GM23248 (cell line): ENCODE measurements around the gene RFPL3. TPM values are rescaled to one million over a fixed set of nuclear protein-coding genes. Genes with fewer than 3 reads are reported as not detected.
A peak's percentile ranks its signal among the peaks of the same experiment; 100 is the strongest.

ENCODE experiments used
- DNase-seq: peaks from one replicate; pipeline ENCODE4 v3.0.0-alpha.2; 2015
- H2AFZ ChIP-seq: fragments of 200-600 bp; sonication (generic); 2 replicates; pipeline ENCODE4 v1.6.1; 2016; ENCODE audit warnings: antibody characterized with exemption
- H3F3A ChIP-seq: fragments of 200-600 bp; sonication (generic); 2 replicates; pipeline ENCODE4 v1.6.1; 2016; ENCODE audit warnings: mild to moderate bottlenecking, antibody characterized with exemption, mixed run types; ENCODE audit not compliant: insufficient read depth
- H3K27ac ChIP-seq: fragments of 200-600 bp; sonication (generic); 2 replicates; pipeline ENCODE4 v1.5.1; 2016; ENCODE audit warnings: mild to moderate bottlenecking
- H3K27me3 ChIP-seq: fragments of 200-600 bp; sonication (generic); replicated peaks from 2 replicates; pipeline ENCODE4 v1.6.1; 2016; ENCODE audit warnings: mild to moderate bottlenecking; ENCODE audit not compliant: insufficient read depth
- H3K36me3 ChIP-seq: fragments of 200-600 bp; sonication (generic); 2 replicates; pipeline ENCODE4 v1.6.1; 2016; ENCODE audit warnings: low read depth, mild to moderate bottlenecking
- H3K4me1 ChIP-seq: fragments of 200-600 bp; sonication (generic); 2 replicates; pipeline ENCODE4 v1.6.1; 2016; ENCODE audit warnings: mild to moderate bottlenecking; ENCODE audit not compliant: insufficient read depth
- H3K4me2 ChIP-seq: fragments of 200-600 bp; sonication (generic); one replicate; pipeline ENCODE4 v1.6.1; 2016; ENCODE audit warnings: mild to moderate bottlenecking; ENCODE audit not compliant: unreplicated experiment
- H3K4me3 ChIP-seq: fragments of 200-600 bp; sonication (generic); 2 replicates; pipeline ENCODE4 v1.5.1; 2016; ENCODE audit warnings: mild to moderate bottlenecking
- H3K79me2 ChIP-seq: fragments of 200-600 bp; sonication (generic); 2 replicates; pipeline ENCODE4 v1.6.1; 2016; ENCODE audit warnings: mild to moderate bottlenecking; ENCODE audit not compliant: insufficient read depth
- H3K9ac ChIP-seq: fragments of 200-600 bp; sonication (generic); 2 replicates; pipeline ENCODE4 v1.6.1; 2016; ENCODE audit warnings: mild to moderate bottlenecking
- H3K9me2 ChIP-seq: fragments of 200-600 bp; sonication (generic); 2 replicates; pipeline ENCODE4 v1.6.1; 2016; ENCODE audit warnings: mixed run types, mild to moderate bottlenecking, moderate library complexity; ENCODE audit not compliant: insufficient read depth
- H3K9me3 ChIP-seq: fragments of 200-600 bp; sonication (generic); one replicate; pipeline ENCODE4 v1.6.1; 2017; ENCODE audit warnings: low read depth
- H4K20me1 ChIP-seq: fragments of 200-600 bp; sonication (generic); 2 replicates; pipeline ENCODE4 v1.6.0; 2016; ENCODE audit not compliant: insufficient read depth
- EZH2 ChIP-seq: fragments of 200-600 bp; sonication (generic); IDR thresholded peaks from 2 replicates; pipeline ENCODE4 v1.6.1; 2018; ENCODE audit warnings: antibody characterized with exemption, mild to moderate bottlenecking; ENCODE audit not compliant: insufficient read depth, poor library complexity, severe bottlenecking
- EZH2phosphoT487 ChIP-seq: fragments of 200-600 bp; sonication (generic); IDR thresholded peaks from 2 replicates; pipeline ENCODE4 v1.6.1; 2018; ENCODE audit warnings: antibody characterized with exemption, moderate library complexity, mild to moderate bottlenecking, low read depth; ENCODE audit not compliant: insufficient read depth
- WGBS, 2 experiments: methylation state at CpG; one replicate each; pipeline ENCODE4 v1.1.6; 2015 to 2017; ENCODE audit warnings: low lambda C conversion rate in 2 of 2, low coverage in 1 of 2; ENCODE audit errors: missing lambda C conversion rate in 2 of 2; 5-methylcytosine and 5-hydroxymethylcytosine counted together
- in situ Hi-C: fragments of 300-500 bp; cut with MboI; formaldehyde crosslinking; loops from 2 replicates; pipeline ENCODE4 v1.15.0; 2020
- polyA plus RNA-seq: library from polyadenylated mRNA; unstranded; fragments of >200 nt; fragmentation: Nextera tagmentation; extraction: Ambion mirVana; gene quantifications from 2 replicates; pipeline ENCODE4 v1.2.1, GENCODE V29; 2016
- small RNA-seq: library from RNA; depleted of rRNA; stranded (forward); fragments of <200 nt; gene quantifications from one replicate; pipeline ENCODE3, GENCODE V24; 2014; ENCODE audit warnings: low read depth, low replicate concordance
- total RNA-seq: library from RNA; depleted of rRNA; stranded (reverse); fragments of >200 nt; shearing (Covaris generic); gene quantifications from 2 replicates; pipeline ENCODE4 v1.2.3, GENCODE V29; 2014; rRNA removed

RFPL3 gene
- total and polyA plus RNA-seq, 2 experiments from 2014 or later: not detected

GRCh38 chr22:32407936-32408335 lies 50.3 kb downstream of the RFPL3 start:
- peaks cover 72% of the 10 kb centered on the region for H3K79me2 ChIP-seq
- no peak overlapping the region for H2AFZ ChIP-seq
- no peak overlapping the region for H3K4me2 ChIP-seq
- no peaks in the 10 kb centered on the region for H3K9me3 ChIP-seq
- no peaks in the 10 kb centered on the region for H3F3A ChIP-seq
- TF ChIP-seq EZH2: no peak
- TF ChIP-seq EZH2phosphoT487: no peak
- no peaks in the 10 kb centered on the region for H3K9me2 ChIP-seq
- in situ Hi-C loops: no loop called here
- H3K36me3 ChIP-seq: peaks cover 39% of the 10 kb centered on the region
- 59 to 60% methylated on average over 2 of the region's 2 CpGs for WGBS, 2 experiments
- H3K27ac ChIP-seq: no peak overlapping the region
- H3K27me3 ChIP-seq: no peaks in the 10 kb centered on the region
- H3K9ac ChIP-seq: no peak overlapping the region
- peaks cover 11% of the 10 kb centered on the region for H3K4me1 ChIP-seq
- H3K4me3 ChIP-seq: no peak overlapping the region
- H4K20me1 ChIP-seq: no peaks in the 10 kb centered on the region
- DNase-seq: no peak

- H4K20me1 ChIP-seq: no peaks in the 10 kb centered on the region
- no peaks in the 10 kb centered on the region for H3K9me2 ChIP-seq
- peaks cover 11% of the 10 kb centered on the region for H3K4me1 ChIP-seq
- in situ Hi-C loops: no loop called here
- peaks cover 61% of the 10 kb centered on the region for H3K79me2 ChIP-seq
- H3K36me3 ChIP-seq: peaks cover 36% of the 10 kb centered on the region
- no peaks in the 10 kb centered on the region for H3K9me3 ChIP-seq
- no peaks in the 10 kb centered on the region for H3K27me3 ChIP-seq
- 95 to 98% methylated on average over 9 of the region's 9 CpGs for WGBS, 2 experiments
- H3F3A ChIP-seq: no peaks in the 10 kb centered on the region
- no peak overlapping the region for H2AFZ ChIP-seq
- no peak overlapping the region for H3K9ac ChIP-seq
- no peak overlapping the region for H3K4me3 ChIP-seq
- H3K27ac ChIP-seq: no peak overlapping the region
- no peak for DNase-seq
- no peak for TF ChIP-seq EZH2phosphoT487
- TF ChIP-seq EZH2: no peak
- no peak overlapping the region for H3K4me2 ChIP-seq
Measured at GRCh38 chr22:32409977-32410376, 52.3 kb downstream of the RFPL3 start.

GRCh38 chr22:32410459-32410858 lies 52.8 kb downstream of the RFPL3 start:
- Histone ChIP-seq H3K27me3 (no peaks in the 10 kb centered on the region), H3K36me3 (peaks cover 32% of the 10 kb centered on the region), H2AFZ (no peak overlapping the region), H3K79me2 (peaks cover 61% of the 10 kb centered on the region), H3K9me2 (no peaks in the 10 kb centered on the region), H3K9ac (peak overlapping the region; percentile 86; the same call in 1 of the 2 replicates), H3K9me3 (no peaks in the 10 kb centered on the region), H4K20me1 (no peaks in the 10 kb centered on the region), H3K4me3 (peak overlapping the region; percentile 88), H3K4me1 (peaks cover 11% of the 10 kb centered on the region), H3K27ac (no peak overlapping the region), H3K4me2 (peak overlapping the region; percentile 95), H3F3A (no peaks in the 10 kb centered on the region)
- 97 to 98% methylated on average over 4 of the region's 4 CpGs for WGBS, 2 experiments
- peak; percentile 23 for DNase-seq
- in situ Hi-C loops: no loop called here
- no peak for TF ChIP-seq EZH2phosphoT487
- no peak for TF ChIP-seq EZH2

Small RNA genes within 50 kb of the gene (small RNA-seq; reads per million reads assigned to genes)
- gene AL021937.2: not detected
- not detected for gene IGLVIVOR22-2
- gene RF02171: not detected
- not detected for gene RF02172

Other genes with a start within 250 kb of the RFPL3 start
- gene C22orf42, start 198.6 kb upstream of the RFPL3 start, total RNA-seq: not detected in 2 replicates
- gene C22orf42, start 198.6 kb upstream of the RFPL3 start, polyA plus RNA-seq: not detected in 2 replicates
- not detected in 2 replicates for gene RFPL2, start 152.8 kb upstream of the RFPL3 start, total RNA-seq
- not detected in 2 replicates for gene RFPL2, start 152.8 kb upstream of the RFPL3 start, polyA plus RNA-seq
- not detected in 2 replicates for gene SLC5A4, start 102.5 kb upstream of the RFPL3 start, total RNA-seq
- gene SLC5A4, start 102.5 kb upstream of the RFPL3 start, polyA plus RNA-seq: not detected in 2 replicates
- 96.7 and 101 TPM in 2 replicates for gene RTCB, start 54.4 kb downstream of the RFPL3 start, total RNA-seq
- gene RTCB, start 54.4 kb downstream of the RFPL3 start, polyA plus RNA-seq: 88.8 and 91.0 TPM in 2 replicates
- not detected in 2 replicates for gene BPIFC, start 106.6 kb downstream of the RFPL3 start, total RNA-seq
- gene BPIFC, start 106.6 kb downstream of the RFPL3 start, polyA plus RNA-seq: not detected in 2 replicates
- gene FBXO7, start 116.9 kb downstream of the RFPL3 start, total RNA-seq: 82.3 and 89.2 TPM in 2 replicates
- 93.3 and 94.2 TPM in 2 replicates for gene FBXO7, start 116.9 kb downstream of the RFPL3 start, polyA plus RNA-seq